GM12891 (cell line): ENCODE data around the gene TSEN54.

Experiments
- PAX5 ChIP-seq: IDR thresholded peaks from 2 replicates; pipeline ENCODE4 v1.6.1; 2011; ENCODE audit warnings: low read length, moderate library complexity, mild to moderate bottlenecking; ENCODE audit not compliant: insufficient read depth, severe bottlenecking
- POLR2A ChIP-seq: IDR thresholded peaks from 2 replicates; pipeline ENCODE4 v1.6.1; 2011; ENCODE audit warnings: low read depth, low read length, control low read depth
- POLR2AphosphoS5 ChIP-seq: IDR thresholded peaks from 2 replicates; pipeline ENCODE4 v1.6.1; 2011; ENCODE audit warnings: low read depth, low read length, control low read depth

DNA sequence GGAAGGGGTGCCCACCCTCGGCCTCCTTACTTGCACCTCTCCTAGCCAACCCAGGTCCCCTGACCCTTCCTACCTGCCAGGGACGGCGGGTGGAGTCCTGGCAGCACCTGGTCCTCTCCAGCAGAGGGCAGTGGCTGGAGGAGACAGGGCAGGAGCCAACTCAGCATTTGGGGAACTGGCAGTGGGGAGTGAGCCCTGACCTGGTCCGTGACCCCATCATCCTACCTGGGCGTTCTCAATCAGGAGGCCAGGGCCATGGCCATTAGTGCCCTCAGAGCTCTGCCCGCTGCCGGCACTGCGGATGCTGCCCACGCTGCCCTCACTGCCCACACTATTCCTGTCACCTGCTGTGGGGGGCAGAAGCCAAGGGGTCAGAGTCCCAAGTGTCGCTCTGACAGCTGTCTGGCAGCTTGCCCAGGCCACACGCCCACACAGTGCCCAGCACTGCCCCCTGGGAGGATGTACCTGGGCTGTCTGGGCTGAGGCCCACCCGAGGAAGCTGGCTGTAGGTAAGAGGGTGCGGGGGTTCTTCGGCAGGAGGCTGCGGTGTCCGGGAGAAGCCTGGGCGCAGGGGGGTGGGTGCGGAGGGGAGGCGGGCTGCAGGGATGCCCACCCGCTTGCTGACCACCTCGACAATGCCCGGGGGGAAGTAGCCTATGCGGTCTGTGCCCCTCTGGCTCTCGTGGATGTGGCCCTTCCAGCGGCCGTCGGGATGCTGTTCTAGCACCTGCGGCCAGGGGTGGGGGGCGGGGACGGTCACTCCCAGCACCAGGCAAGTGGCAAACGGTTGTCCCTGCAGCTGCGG is 11.8 kb upstream of the TSEN54 start:
- no peak for TF ChIP-seq POLR2A
- TF ChIP-seq POLR2AphosphoS5, result no peak
- no peak for TF ChIP-seq PAX5
